Ramos (cell line): ENCODE results near the gene HDAC8.
"Not testable (repeated sequence)": the region's sequence is repeated elsewhere in the genome, so short reads cannot be mapped to it uniquely, and the experiment has no call there.

Source experiments
- in situ Hi-C: fragments of 300-500 bp; cut with MboI; formaldehyde crosslinking; loops from one replicate; pipeline ENCODE4 v1.14.3; 2022; ENCODE audit warnings: low sequenced_read_pairs; ENCODE audit not compliant: unreplicated experiment

The HDAC8 gene

GRCh38 chrX:72572248-72573157, at the start of gene HDAC8:
Gene HDAC8, minus strand, starts transcription at chrX:72572843. Its CDS starts 82 bp downstream, at chrX:72572761.
- in situ Hi-C loops = no loop called here

- in situ Hi-C loops = no loop called here
These were observed 49.2 kb upstream of the HDAC8 start for GRCh38 chrX:72621625-72622485.

- in situ Hi-C loops = no loop called here
These were observed 48.5 kb upstream of the HDAC8 start for GRCh38 chrX:72621163-72621562.

- in situ Hi-C loops = no loop called here
These were observed 48.0 kb upstream of the HDAC8 start for GRCh38 chrX:72620550-72621145.

GRCh38 chrX:72609313-72609712, 36.7 kb upstream of the HDAC8 start:
- in situ Hi-C loops = no loop called here

GRCh38 chrX:72604705-72605104, 32.1 kb upstream of the HDAC8 start:
- in situ Hi-C loops = no loop called here

GRCh38 chrX:72604112-72604511, 31.5 kb upstream of the HDAC8 start:
- in situ Hi-C loops = no loop called here

- in situ Hi-C loops = not testable (repeated sequence)
These were observed 18.4 kb upstream of the HDAC8 start for GRCh38 chrX:72591038-72591437.

GRCh38 chrX:72584163-72584562, 11.5 kb upstream of the HDAC8 start:
- in situ Hi-C loops = no loop called here

- in situ Hi-C loops = no loop called here
These were observed 3.7 kb upstream of the HDAC8 start for GRCh38 chrX:72576141-72576894.

- in situ Hi-C loops = no loop called here
These were observed 492 bp upstream of the HDAC8 start for GRCh38 chrX:72573158-72573511.

- in situ Hi-C loops = no loop called here
These were observed 2.9 kb downstream of the HDAC8 start for GRCh38 chrX:72569786-72570185.

- in situ Hi-C loops = no loop called here
These were observed 4.1 kb downstream of the HDAC8 start for GRCh38 chrX:72568406-72569092.

GRCh38 chrX:72566448-72566847, 6.2 kb downstream of the HDAC8 start:
- in situ Hi-C loops = no loop called here

- in situ Hi-C loops = not testable (repeated sequence)
These were observed 13.0 kb downstream of the HDAC8 start for GRCh38 chrX:72559655-72560054.

GRCh38 chrX:72554448-72555140, 18.0 kb downstream of the HDAC8 start:
- in situ Hi-C loops = no loop called here

- in situ Hi-C loops = not testable (repeated sequence)
These were observed 20.2 kb downstream of the HDAC8 start for GRCh38 chrX:72552443-72552842.

GRCh38 chrX:72545990-72546389, 26.7 kb downstream of the HDAC8 start:
- in situ Hi-C loops = no loop called here

- in situ Hi-C loops = no loop called here
These were observed 32.3 kb downstream of the HDAC8 start for GRCh38 chrX:72540318-72540717.
